Psoas muscle (tissue), 8 donors: Measurements from ENCODE around the gene AMHR2. TPM values are rescaled to one million over a fixed set of nuclear protein-coding genes. Genes with fewer than 3 reads are reported as not detected.

ENCODE experiments used
- ATAC-seq, 4 donors: fragments of 200-7000 bp; cut with Tn5 transposase; one replicate each; pipeline ENCODE4 v1.9.1; 2020; ENCODE audit warnings: moderate library complexity in 3 of 4, mild to moderate bottlenecking in 2 of 4
- DNase-seq, 2 donors: peaks; one replicate each; pipeline ENCODE4 v3.0.0-alpha.2; 2020
- H3K27ac ChIP-seq: fragments of 200-600 bp; one replicate; pipeline ENCODE4 v1.8.0; 2022
- H3K27me3 ChIP-seq, 3 donors: fragments of 200-600 bp in 1 of 3; one replicate each; pipeline versions ENCODE4 v1.6.1 to v1.8.0; 2013 to 2022; ENCODE audit warnings: low read length in 2 of 3, mild to moderate bottlenecking in 2 of 3, moderate library complexity in 1 of 3; ENCODE audit not compliant: insufficient read depth in 3 of 3
- H3K36me3 ChIP-seq, 2 donors: fragments of 200-600 bp in 1 of 2; one replicate each; pipeline versions ENCODE4 v1.6.1 to v1.8.0; 2013 to 2022; ENCODE audit warnings: low read depth in 1 of 2, mild to moderate bottlenecking in 1 of 2, moderate library complexity in 1 of 2; ENCODE audit not compliant: insufficient read depth in 1 of 2
- H3K4me1 ChIP-seq: fragments of 200-600 bp; one replicate; pipeline ENCODE4 v1.8.0; 2022
- H3K4me3 ChIP-seq: fragments of 200-600 bp; one replicate; pipeline ENCODE4 v1.8.0; 2022; ENCODE audit warnings: mild to moderate bottlenecking
- H3K9me3 ChIP-seq: fragments of 200-600 bp; one replicate; pipeline ENCODE4 v1.8.0; 2022
- CTCF ChIP-seq: fragments of 200-600 bp; IDR thresholded peaks from one replicate; pipeline ENCODE4 v1.8.0; 2022; ENCODE audit warnings: antibody characterized with exemption
- WGBS, 3 donors: extraction: QIAGEN DNeasy Blood & Tissue Kit; methylation state at CpG; one replicate each; pipeline versions ENCODE4 v1.1.6 to v1.1.7; 2013; 5-methylcytosine and 5-hydroxymethylcytosine counted together
- intact Hi-C, 2 donors: fragments of 100-400 bp; cut with DNase I; formaldehyde crosslinking; loops; one replicate each; pipeline versions ENCODE4 v1.11.0 to v1.14.2; 2022
- polyA plus RNA-seq, 3 donors: library from polyadenylated mRNA; stranded (reverse); fragments of 200-250 nt; gene quantifications; one replicate each; pipeline ENCODE4 v1.2.3, GENCODE V29; 2013
- total RNA-seq, 4 donors: library from RNA; stranded (reverse); fragmentation: NEBNext Ultra II Directional in 2 of 4; extraction: Animal tissue kit (Norgen Biotek cat#: 25700) in 2 of 4; gene quantifications; one replicate each; pipeline versions ENCODE4 v1.2.1 to v1.2.4, GENCODE V29; 2021 to 2023
- donor health status: healthy with polysubstance abuse.
- donor health status: DM: no; HTN: no; CAD: no; lungs with moderate emphysema.
- donor health status: Bipolar disorder and iron deficiency.
- donor health status: healthy.
- donor health status: DM: yes; HTN: yes; CAD: no.
- donor health status: DM: no; HTN: no; CAD: no.
- donor health status: DM: no; HTN: no; CAD: no.
- donor health status: DM: yes; HTN: yes; CAD: no.

Gene AMHR2
- total and polyA plus RNA-seq, 7 donors: 0.40 to 1.6 (median 0.84) TPM

GRCh38 chr12:53480491-53481442 lies 57.1 kb downstream of the AMHR2 start:
- WGBS, 3 donors: 69 to 76% (median 70%) methylated on average over 12 of the region's 12 CpGs
- H3K27me3 ChIP-seq: no peaks in the 10 kb centered on the region
- no peak for TF ChIP-seq CTCF
- H3K4me1 ChIP-seq: peaks cover 20% of the 10 kb centered on the region
- no peak overlapping the region for H3K4me3 ChIP-seq
- no peak for DNase-seq
- ATAC-seq: no peak
- H3K36me3 ChIP-seq: peaks cover 10 to 97% of the 10 kb centered on the region in 2 donors
- H3K27ac ChIP-seq: no peak overlapping the region
- H3K9me3 ChIP-seq: no peaks in the 10 kb centered on the region
- intact Hi-C loops: no loop called here

Other genes starting within 250 kb of the AMHR2 start
- gene ZNF740, start 243.1 kb upstream of the AMHR2 start, total RNA-seq: 10 to 100 TPM; 15.7 to 22.8 (median 19.8) TPM
- gene ZNF740, start 243.1 kb upstream of the AMHR2 start, polyA plus RNA-seq: 1 to 10 TPM; 3.3 to 8.8 (median 4.7) TPM
- gene CSAD, start 242.9 kb upstream of the AMHR2 start, total RNA-seq: 1 to 10 TPM; 3.9 to 6.6 (median 5.9) TPM
- 1 to 10 TPM; 5.5 to 7.8 (median 6.8) TPM for gene CSAD, start 242.9 kb upstream of the AMHR2 start, polyA plus RNA-seq
- gene ITGB7, start 216.6 kb upstream of the AMHR2 start, total RNA-seq: 1 to 10 TPM in 2 of 4 donors, under 1 TPM in 2; 0.40 to 1.6 (median 0.94) TPM
- under 1 TPM; 0.19 to 0.73 (median 0.35) TPM for gene ITGB7, start 216.6 kb upstream of the AMHR2 start, polyA plus RNA-seq
- gene RARG, start 191.6 kb upstream of the AMHR2 start, total RNA-seq: 10 to 100 TPM in 1 of 4 donors, 1 to 10 TPM in 3; 5.0 to 10.7 (median 6.2) TPM
- 10 to 100 TPM in 1 of 3 donors, 1 to 10 TPM in 2; 3.7 to 10.8 (median 8.2) TPM for gene RARG, start 191.6 kb upstream of the AMHR2 start, polyA plus RNA-seq
- under 1 TPM in 2 of 4 donors, not detected in 2; 0.37 to 0.48 TPM for gene ESPL1, start 155.6 kb upstream of the AMHR2 start, total RNA-seq
- gene ESPL1, start 155.6 kb upstream of the AMHR2 start, polyA plus RNA-seq: under 1 TPM; 0.03 to 0.30 (median 0.08) TPM
- gene PFDN5, start 128.3 kb upstream of the AMHR2 start, total RNA-seq: 100 to 1,000 TPM; 239 to 282 (median 266) TPM
- 100 to 1,000 TPM; 406 to 603 (median 474) TPM for gene PFDN5, start 128.3 kb upstream of the AMHR2 start, polyA plus RNA-seq
- 10 to 100 TPM; 43.1 to 51.4 (median 44.5) TPM for gene MYG1, start 124.2 kb upstream of the AMHR2 start, total RNA-seq
- gene MYG1, start 124.2 kb upstream of the AMHR2 start, polyA plus RNA-seq: 10 to 100 TPM; 34.6 to 68.9 (median 65.0) TPM
- gene AAAS, start 102.2 kb upstream of the AMHR2 start, total RNA-seq: 10 to 100 TPM; 29.0 to 35.7 (median 31.5) TPM
- gene AAAS, start 102.2 kb upstream of the AMHR2 start, polyA plus RNA-seq: 10 to 100 TPM; 22.9 to 36.8 (median 34.0) TPM
- not detected for gene SP7, start 87.5 kb upstream of the AMHR2 start, total RNA-seq
- gene SP7, start 87.5 kb upstream of the AMHR2 start, polyA plus RNA-seq: not detected
- gene SP1, start 43.7 kb upstream of the AMHR2 start, total RNA-seq: 10 to 100 TPM; 39.0 to 48.0 (median 45.4) TPM
- gene SP1, start 43.7 kb upstream of the AMHR2 start, polyA plus RNA-seq: 10 to 100 TPM; 10.2 to 16.2 (median 15.1) TPM
- gene PRR13, start 17.9 kb downstream of the AMHR2 start, total RNA-seq: 10 to 100 TPM; 45.2 to 85.0 (median 62.6) TPM
- gene PRR13, start 17.9 kb downstream of the AMHR2 start, polyA plus RNA-seq: 100 to 1,000 TPM in 1 of 3 donors, 10 to 100 TPM in 2; 65.6 to 136 (median 82.0) TPM
- 100 to 1,000 TPM; 354 to 507 (median 439) TPM for gene PCBP2, start 28.2 kb downstream of the AMHR2 start, total RNA-seq
- gene PCBP2, start 28.2 kb downstream of the AMHR2 start, polyA plus RNA-seq: 100 to 1,000 TPM; 254 to 469 (median 365) TPM
- gene MAP3K12, start 75.6 kb downstream of the AMHR2 start, total RNA-seq: 1 to 10 TPM; 1.9 to 2.9 (median 2.3) TPM
- gene MAP3K12, start 75.6 kb downstream of the AMHR2 start, polyA plus RNA-seq: 1 to 10 TPM; 2.3 to 3.1 (median 3.0) TPM
- 10 to 100 TPM in 2 of 4 donors, 1 to 10 TPM in 2; 7.6 to 10.8 (median 10.4) TPM for gene TARBP2, start 77.4 kb downstream of the AMHR2 start, total RNA-seq
- gene TARBP2, start 77.4 kb downstream of the AMHR2 start, polyA plus RNA-seq: 10 to 100 TPM; 10.2 to 23.3 (median 21.2) TPM
- gene NPFF, start 83.6 kb downstream of the AMHR2 start, total RNA-seq: not detected
- not detected for gene NPFF, start 83.6 kb downstream of the AMHR2 start, polyA plus RNA-seq
- gene ATF7, start 202.5 kb downstream of the AMHR2 start, total RNA-seq: 10 to 100 TPM; 25.4 to 32.3 (median 31.5) TPM
- gene ATF7, start 202.5 kb downstream of the AMHR2 start, polyA plus RNA-seq: 10 to 100 TPM; 15.7 to 21.8 (median 18.0) TPM